Astrocyte (in vitro differentiated cells and primary cell): ENCODE data around the gene TINAG. TPM values are rescaled to one million over a fixed set of nuclear protein-coding genes. Genes with fewer than 3 reads are reported as not detected.

ENCODE experiments used
- DNase-seq: peaks from one replicate; pipeline ENCODE4 v3.0.0-alpha.2; 2010; ENCODE audit warnings: low read depth
- FAIRE-seq: peaks from 2 replicates; lab custom pipeline; 2011; peaks lifted over from hg19 to GRCh38; lab: Jason Lieb, UNC
- H2AFZ ChIP-seq: 2 replicates; pipeline ENCODE4 v1.6.0; 2012; ENCODE audit warnings: low read depth, low read length, inconsistent platforms
- H3K27ac ChIP-seq: 2 replicates; pipeline ENCODE4 v1.5.1; 2011; ENCODE audit warnings: low read depth, low read length, inconsistent platforms
- H3K27me3 ChIP-seq: 2 replicates; pipeline ENCODE4 v1.6.0; 2011; ENCODE audit warnings: low read length, inconsistent platforms; ENCODE audit not compliant: insufficient read depth
- H3K36me3 ChIP-seq: 2 replicates; pipeline ENCODE4 v1.5.1; 2011; ENCODE audit warnings: low read length, inconsistent platforms; ENCODE audit not compliant: insufficient read depth
- H3K4me1 ChIP-seq: 2 replicates; pipeline ENCODE4 v1.5.1; 2011; ENCODE audit warnings: low read length, inconsistent platforms; ENCODE audit not compliant: insufficient read depth
- H3K4me2 ChIP-seq: 2 replicates; pipeline ENCODE4 v1.6.0; 2012; ENCODE audit warnings: low read length, inconsistent platforms
- H3K4me3 ChIP-seq: 2 replicates; pipeline ENCODE4 v1.5.1; 2011; ENCODE audit warnings: low read depth, mild to moderate bottlenecking, low read length, inconsistent platforms; ENCODE audit not compliant: insufficient read depth
- H3K79me2 ChIP-seq: 2 replicates; pipeline ENCODE4 v1.6.0; 2012; ENCODE audit warnings: mild to moderate bottlenecking, low read length, inconsistent platforms; ENCODE audit not compliant: insufficient read depth
- H3K9ac ChIP-seq: 2 replicates; pipeline ENCODE4 v1.6.0; 2012; ENCODE audit warnings: mild to moderate bottlenecking, low read length, inconsistent platforms
- H3K9me3 ChIP-seq: 2 replicates; pipeline ENCODE4 v1.5.1; 2012; ENCODE audit warnings: low read depth, mild to moderate bottlenecking, low read length, inconsistent platforms; ENCODE audit not compliant: insufficient read depth
- H4K20me1 ChIP-seq: 2 replicates; pipeline ENCODE4 v1.6.0; 2012; ENCODE audit warnings: low read length, inconsistent platforms; ENCODE audit not compliant: insufficient read depth
- H3K27ac Mint-ChIP-seq: one replicate; pipeline ENCODE4 v1.8.0; 2021; ENCODE audit warnings: mild to moderate bottlenecking, mixed read lengths; ENCODE audit not compliant: unreplicated experiment
- H3K27me3 Mint-ChIP-seq: one replicate; pipeline ENCODE4 v1.8.0; 2021; ENCODE audit warnings: low read depth, mixed read lengths; ENCODE audit not compliant: unreplicated experiment
- H3K36me3 Mint-ChIP-seq: one replicate; pipeline ENCODE4 v1.8.0; 2021; ENCODE audit warnings: low read depth, mixed read lengths; ENCODE audit not compliant: unreplicated experiment
- H3K4me1 Mint-ChIP-seq: one replicate; pipeline ENCODE4 v1.8.0; 2021; ENCODE audit warnings: low read depth, mixed read lengths; ENCODE audit not compliant: unreplicated experiment
- H3K4me3 Mint-ChIP-seq: one replicate; pipeline ENCODE4 v1.8.0; 2021; ENCODE audit warnings: mild to moderate bottlenecking, moderate library complexity, mixed read lengths; ENCODE audit not compliant: unreplicated experiment
- H3K9me3 Mint-ChIP-seq: one replicate; pipeline ENCODE4 v1.8.0; 2021; ENCODE audit warnings: mild to moderate bottlenecking, mixed read lengths; ENCODE audit not compliant: unreplicated experiment
- EZH2 ChIP-seq: IDR thresholded peaks from 2 replicates; pipeline ENCODE4 v1.6.1; 2012; ENCODE audit warnings: mild to moderate bottlenecking, low read length, inconsistent platforms; ENCODE audit not compliant: insufficient read depth
- total RNA-seq: library from RNA; stranded (reverse); gene quantifications from 2 replicates; pipeline ENCODE4 v1.2.1, GENCODE V29; 2021
- TF ChIP-seq, protein P1 (sequence below): IDR thresholded peaks from 2 replicates; pipeline ENCODE4 v1.5.1; 2011; ENCODE audit warnings: low read depth, mild to moderate bottlenecking, inconsistent platforms, low read length, moderate library complexity; ENCODE audit not compliant: insufficient read depth

TINAG gene
- total RNA-seq, 1 donor from 2014 or later, result not detected

DNA sequence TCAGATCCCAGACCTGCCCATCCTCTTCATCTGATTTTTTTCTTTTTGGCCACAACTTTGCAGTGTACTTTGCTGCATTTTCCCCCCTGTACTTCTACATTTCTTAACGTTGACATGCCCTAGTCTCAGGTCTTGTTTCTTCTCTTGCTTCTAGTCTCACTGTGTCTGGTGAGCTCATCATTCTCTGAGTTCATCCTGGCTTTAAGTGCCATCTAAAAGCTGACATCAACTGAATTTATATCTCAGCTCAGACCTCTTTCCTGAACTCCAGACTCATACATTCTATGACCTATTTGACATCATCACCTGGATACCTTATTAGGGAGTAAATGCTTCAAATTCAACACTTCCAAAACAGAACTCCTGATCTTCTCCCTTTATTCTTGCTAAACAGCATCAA is 48.9 kb downstream of the TINAG start:
- Histone ChIP-seq H3K27me3 (no peaks in the 10 kb centered on the region), H4K20me1 (no peaks in the 10 kb centered on the region), H3K36me3 (no peaks in the 10 kb centered on the region), H3K9ac (no peak overlapping the region), H3K79me2 (no peaks in the 10 kb centered on the region), H3K4me2 (no peak overlapping the region), H2AFZ (no peak overlapping the region), H3K4me1 (no peaks in the 10 kb centered on the region), H3K9me3 (no peaks in the 10 kb centered on the region), H3K4me3 (no peak overlapping the region), H3K27ac (no peak overlapping the region)
- Mint-ChIP-seq H3K27ac (no peak overlapping the region), H3K36me3 (no peaks in the 10 kb centered on the region), H3K9me3 (peaks cover 2% of the 10 kb centered on the region), H3K4me1 (no peaks in the 10 kb centered on the region), H3K4me3 (no peak overlapping the region), H3K27me3 (no peaks in the 10 kb centered on the region)
- DNase-seq (no peak), FAIRE-seq (no peak)
- TF ChIP-seq, protein P1, sequence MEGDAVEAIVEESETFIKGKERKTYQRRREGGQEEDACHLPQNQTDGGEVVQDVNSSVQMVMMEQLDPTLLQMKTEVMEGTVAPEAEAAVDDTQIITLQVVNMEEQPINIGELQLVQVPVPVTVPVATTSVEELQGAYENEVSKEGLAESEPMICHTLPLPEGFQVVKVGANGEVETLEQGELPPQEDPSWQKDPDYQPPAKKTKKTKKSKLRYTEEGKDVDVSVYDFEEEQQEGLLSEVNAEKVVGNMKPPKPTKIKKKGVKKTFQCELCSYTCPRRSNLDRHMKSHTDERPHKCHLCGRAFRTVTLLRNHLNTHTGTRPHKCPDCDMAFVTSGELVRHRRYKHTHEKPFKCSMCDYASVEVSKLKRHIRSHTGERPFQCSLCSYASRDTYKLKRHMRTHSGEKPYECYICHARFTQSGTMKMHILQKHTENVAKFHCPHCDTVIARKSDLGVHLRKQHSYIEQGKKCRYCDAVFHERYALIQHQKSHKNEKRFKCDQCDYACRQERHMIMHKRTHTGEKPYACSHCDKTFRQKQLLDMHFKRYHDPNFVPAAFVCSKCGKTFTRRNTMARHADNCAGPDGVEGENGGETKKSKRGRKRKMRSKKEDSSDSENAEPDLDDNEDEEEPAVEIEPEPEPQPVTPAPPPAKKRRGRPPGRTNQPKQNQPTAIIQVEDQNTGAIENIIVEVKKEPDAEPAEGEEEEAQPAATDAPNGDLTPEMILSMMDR, result no peak
- TF ChIP-seq EZH2, result no peak

DNA sequence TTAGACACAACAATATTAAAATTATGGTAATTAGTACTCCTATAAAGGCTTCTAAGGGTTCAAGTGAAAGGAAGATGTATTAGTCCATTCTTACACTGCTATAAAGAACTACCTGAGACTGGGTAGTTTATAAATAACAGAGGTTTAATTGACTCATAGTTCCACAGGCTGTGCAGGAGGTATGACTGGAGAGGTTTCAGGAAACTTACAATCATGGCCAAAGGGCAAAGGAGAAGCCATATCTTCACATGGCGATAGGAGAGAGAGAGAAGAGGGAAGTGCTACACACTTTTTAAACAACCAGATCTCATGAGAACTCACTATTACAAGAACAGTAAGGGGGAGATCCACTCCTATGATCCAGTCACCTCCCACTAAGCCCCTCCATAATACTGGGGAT is 52.9 kb downstream of the TINAG start:
- DNase-seq (no peak), FAIRE-seq (no peak)
- H3K4me3 ChIP-seq, result no peak overlapping the region
- Mint-ChIP-seq H3K27ac (no peak overlapping the region), H3K4me3 (no peak overlapping the region), H3K27me3 (no peaks in the 10 kb centered on the region), H3K4me1 (no peaks in the 10 kb centered on the region), H3K36me3 (no peaks in the 10 kb centered on the region), H3K9me3 (peaks cover 2% of the 10 kb centered on the region)
- H3K9ac ChIP-seq, result no peak overlapping the region
- no peaks in the 10 kb centered on the region for H3K27me3 ChIP-seq
- no peaks in the 10 kb centered on the region for H3K4me1 ChIP-seq
- H3K79me2 ChIP-seq, result no peaks in the 10 kb centered on the region
- no peaks in the 10 kb centered on the region for H3K36me3 ChIP-seq
- no peak overlapping the region for H3K4me2 ChIP-seq
- H3K27ac ChIP-seq, result no peak overlapping the region
- no peaks in the 10 kb centered on the region for H3K9me3 ChIP-seq
- no peak for TF ChIP-seq EZH2
- TF ChIP-seq, protein P1, result no peak
- no peaks in the 10 kb centered on the region for H4K20me1 ChIP-seq
- no peak overlapping the region for H2AFZ ChIP-seq

DNA sequence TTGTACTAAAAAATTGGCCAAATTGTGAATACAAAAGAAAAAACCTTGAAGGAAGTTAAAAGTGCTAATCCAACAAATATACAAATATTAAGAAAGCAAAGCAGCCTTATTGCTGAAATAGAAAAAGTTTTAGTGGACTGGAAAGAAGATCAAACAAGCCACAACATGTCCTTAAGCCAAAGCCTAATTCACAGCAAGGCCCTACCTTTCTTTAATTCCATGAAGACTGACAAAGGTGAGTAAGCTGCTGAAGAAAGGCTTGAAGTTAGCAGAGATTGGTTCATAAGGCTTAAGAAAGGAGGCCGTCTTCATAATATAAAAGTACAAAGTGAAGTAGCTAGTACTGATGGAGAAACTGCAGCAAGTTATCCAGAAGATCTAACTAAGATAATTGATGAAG is 53.5 kb downstream of the TINAG start:
- Histone ChIP-seq H3K9me3 (no peaks in the 10 kb centered on the region), H4K20me1 (no peaks in the 10 kb centered on the region), H3K4me1 (no peaks in the 10 kb centered on the region), H3K79me2 (no peaks in the 10 kb centered on the region), H3K4me2 (no peak overlapping the region), H3K9ac (no peak overlapping the region), H3K27me3 (no peaks in the 10 kb centered on the region), H2AFZ (no peak overlapping the region), H3K36me3 (no peaks in the 10 kb centered on the region), H3K4me3 (no peak overlapping the region), H3K27ac (no peak overlapping the region)
- H3K4me1 Mint-ChIP-seq, result no peaks in the 10 kb centered on the region
- H3K27me3 Mint-ChIP-seq, result no peaks in the 10 kb centered on the region
- H3K4me3 Mint-ChIP-seq, result no peak overlapping the region
- H3K9me3 Mint-ChIP-seq, result peaks cover 2% of the 10 kb centered on the region
- FAIRE-seq (no peak), DNase-seq (no peak)
- no peak overlapping the region for H3K27ac Mint-ChIP-seq
- TF ChIP-seq, protein P1, result no peak
- TF ChIP-seq EZH2, result no peak
- H3K36me3 Mint-ChIP-seq, result no peaks in the 10 kb centered on the region
